GM18861 (cell line): ENCODE data around the gene SDF2L1.
"Not testable (repeated sequence)": the region's sequence is repeated elsewhere in the genome, so short reads cannot be mapped to it uniquely, and the experiment has no call there.

Experiments used
- ATAC-seq: cut with Tn5 transposase; IDR thresholded peaks from one replicate; pipeline ENCODE4 v1.9.1; 2021; ENCODE audit not compliant: unreplicated experiment

The SDF2L1 gene

GRCh38 chr22:21684492-21685163, 42.5 kb downstream of the SDF2L1 start:
- no peak for ATAC-seq

GRCh38 chr22:21685164-21685513, 43.0 kb downstream of the SDF2L1 start:
- ATAC-seq, result no peak

- ATAC-seq, result no peak
Measured at GRCh38 chr22:21686193-21686608, 44.1 kb downstream of the SDF2L1 start.

GRCh38 chr22:21686634-21687393, 44.7 kb downstream of the SDF2L1 start:
- ATAC-seq, result no peak

- ATAC-seq, result no peak
Measured at GRCh38 chr22:21687685-21688259, 45.7 kb downstream of the SDF2L1 start.

GRCh38 chr22:21688341-21688705, 46.2 kb downstream of the SDF2L1 start:
- ATAC-seq, result no peak

GRCh38 chr22:21688706-21689381, 46.7 kb downstream of the SDF2L1 start:
- ATAC-seq, result no peak

- no peak for ATAC-seq
Measured at GRCh38 chr22:21690401-21690801, 48.3 kb downstream of the SDF2L1 start.

GRCh38 chr22:21691816-21692215, 49.7 kb downstream of the SDF2L1 start:
- ATAC-seq, result no peak

- ATAC-seq, result not testable (repeated sequence)
Measured at GRCh38 chr22:21692856-21693255, 50.8 kb downstream of the SDF2L1 start.

- no peak for ATAC-seq
Measured at GRCh38 chr22:21693333-21693998, 51.4 kb downstream of the SDF2L1 start.
